Measurements from ENCODE around the gene SIN3B.
A peak's percentile ranks its signal among the peaks of the same experiment; 100 is the strongest.

Gene SIN3B

GRCh38 chr19:16889366-16889882 lies 60.2 kb downstream of the SIN3B start:
- no peak for DNase-seq (ENCODE audit: low spot score)

- no peak for DNase-seq (ENCODE audit: low spot score)
These were observed 60.8 kb downstream of the SIN3B start for GRCh38 chr19:16889883-16890460.

- DNase-seq (ENCODE audit: low spot score) = no peak
These were observed 61.4 kb downstream of the SIN3B start for GRCh38 chr19:16890461-16891184.

GRCh38 chr19:16891696-16892382 lies 62.6 kb downstream of the SIN3B start:
- no peak for DNase-seq (ENCODE audit: low spot score)

- DNase-seq (ENCODE audit: low spot score) = no peak
These were observed 63.2 kb downstream of the SIN3B start for GRCh38 chr19:16892436-16892835.

- DNase-seq (ENCODE audit: low spot score) = no peak
These were observed 63.9 kb downstream of the SIN3B start for GRCh38 chr19:16892868-16893685.

GRCh38 chr19:16893686-16893989 lies 64.4 kb downstream of the SIN3B start:
- DNase-seq (ENCODE audit: low spot score) = no peak

GRCh38 chr19:16894080-16894479 lies 64.9 kb downstream of the SIN3B start:
- no peak for DNase-seq (ENCODE audit: low spot score)

- DNase-seq (ENCODE audit: low spot score) = no peak
These were observed 66.4 kb downstream of the SIN3B start for GRCh38 chr19:16895467-16896145.

- no peak for DNase-seq (ENCODE audit: low spot score)
These were observed 67.2 kb downstream of the SIN3B start for GRCh38 chr19:16896146-16897028.

GRCh38 chr19:16897029-16897855 lies 68.0 kb downstream of the SIN3B start:
- peak; percentile 66 for DNase-seq (ENCODE audit: low spot score)

GRCh38 chr19:16897856-16898161 lies 68.6 kb downstream of the SIN3B start:
- DNase-seq (ENCODE audit: low spot score) = no peak

GRCh38 chr19:16898361-16899015 lies 69.3 kb downstream of the SIN3B start:
- no peak for DNase-seq (ENCODE audit: low spot score)

GRCh38 chr19:16899566-16900075 lies 70.4 kb downstream of the SIN3B start:
- DNase-seq (ENCODE audit: low spot score) = no peak

GRCh38 chr19:16901491-16902175 lies 72.4 kb downstream of the SIN3B start:
- no peak for DNase-seq (ENCODE audit: low spot score)

GRCh38 chr19:16902545-16902944 lies 73.3 kb downstream of the SIN3B start:
- no peak for DNase-seq (ENCODE audit: low spot score)

- DNase-seq (ENCODE audit: low spot score) = no peak
These were observed 74.1 kb downstream of the SIN3B start for GRCh38 chr19:16903347-16903746.

GRCh38 chr19:16904599-16904998 lies 75.4 kb downstream of the SIN3B start:
- DNase-seq (ENCODE audit: low spot score) = no peak

- DNase-seq (ENCODE audit: low spot score) = no peak
These were observed 79.6 kb downstream of the SIN3B start for GRCh38 chr19:16908759-16909158.
